ENCODE results near the gene HEATR3.

DNA sequence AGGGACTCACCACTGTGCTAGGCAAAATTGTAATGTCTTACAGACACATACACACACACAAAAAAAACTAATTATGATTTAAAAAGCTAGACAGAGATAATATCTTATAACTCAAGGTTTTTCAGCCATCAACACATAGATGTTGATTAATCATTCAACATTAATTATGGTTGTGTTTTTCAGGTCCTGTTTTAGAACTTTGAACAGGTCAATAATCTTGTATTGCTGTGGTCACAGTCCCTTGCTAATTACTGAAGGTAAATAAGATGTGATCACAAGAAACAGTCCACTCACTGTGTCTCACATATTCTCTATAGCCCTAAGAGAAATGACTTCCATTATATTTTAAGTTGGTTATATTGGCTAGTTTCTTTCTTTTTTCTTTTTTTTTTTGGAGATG is 54.9 kb downstream of the HEATR3 start:
- TF ChIP-seq, protein P1, sequence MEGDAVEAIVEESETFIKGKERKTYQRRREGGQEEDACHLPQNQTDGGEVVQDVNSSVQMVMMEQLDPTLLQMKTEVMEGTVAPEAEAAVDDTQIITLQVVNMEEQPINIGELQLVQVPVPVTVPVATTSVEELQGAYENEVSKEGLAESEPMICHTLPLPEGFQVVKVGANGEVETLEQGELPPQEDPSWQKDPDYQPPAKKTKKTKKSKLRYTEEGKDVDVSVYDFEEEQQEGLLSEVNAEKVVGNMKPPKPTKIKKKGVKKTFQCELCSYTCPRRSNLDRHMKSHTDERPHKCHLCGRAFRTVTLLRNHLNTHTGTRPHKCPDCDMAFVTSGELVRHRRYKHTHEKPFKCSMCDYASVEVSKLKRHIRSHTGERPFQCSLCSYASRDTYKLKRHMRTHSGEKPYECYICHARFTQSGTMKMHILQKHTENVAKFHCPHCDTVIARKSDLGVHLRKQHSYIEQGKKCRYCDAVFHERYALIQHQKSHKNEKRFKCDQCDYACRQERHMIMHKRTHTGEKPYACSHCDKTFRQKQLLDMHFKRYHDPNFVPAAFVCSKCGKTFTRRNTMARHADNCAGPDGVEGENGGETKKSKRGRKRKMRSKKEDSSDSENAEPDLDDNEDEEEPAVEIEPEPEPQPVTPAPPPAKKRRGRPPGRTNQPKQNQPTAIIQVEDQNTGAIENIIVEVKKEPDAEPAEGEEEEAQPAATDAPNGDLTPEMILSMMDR (IDR thresholded peaks at IDR 0.05), result no peak
- no peak for TF ChIP-seq POLR2A (IDR thresholded peaks at IDR 0.05)

Data from prostate gland (tissue), 2 donors.